NAMALWA (cell line): Measurements from ENCODE around the gene HAO2.
"Not testable (repeated sequence)": the region's sequence is repeated elsewhere in the genome, so short reads cannot be mapped to it uniquely, and the experiment has no call there.

Experiments used
- DNase-seq: peaks from one replicate; pipeline ENCODE4 v3.0.0-alpha.2; 2015; ENCODE audit warnings: low spot score

HAO2 gene

GRCh38 chr1:119368554-119368953, at the start of gene HAO2:
TSS of gene HAO2 (plus strand) at chr1:119368785. CDS start at chr1:119381086, 12,301 bp downstream.
- no peak for DNase-seq

GRCh38 chr1:119320100-119320499, 48.5 kb upstream of the HAO2 start:
- no peak for DNase-seq

- no peak for DNase-seq
Measured at GRCh38 chr1:119321666-119322419, 46.7 kb upstream of the HAO2 start.

- DNase-seq = peak; percentile 9
Measured at GRCh38 chr1:119323216-119323982, 45.2 kb upstream of the HAO2 start.

GRCh38 chr1:119324198-119324597, 44.4 kb upstream of the HAO2 start:
- no peak for DNase-seq

GRCh38 chr1:119326251-119326650, 42.3 kb upstream of the HAO2 start:
- DNase-seq = no peak

GRCh38 chr1:119327094-119327449, 41.5 kb upstream of the HAO2 start:
- no peak for DNase-seq

GRCh38 chr1:119327450-119328155, 41.0 kb upstream of the HAO2 start:
- DNase-seq = peak; percentile 11

GRCh38 chr1:119329541-119330461, 38.8 kb upstream of the HAO2 start:
- DNase-seq = no peak

GRCh38 chr1:119330466-119331189, 38.0 kb upstream of the HAO2 start:
- no peak for DNase-seq

GRCh38 chr1:119331190-119331515, 37.4 kb upstream of the HAO2 start:
- DNase-seq = no peak

GRCh38 chr1:119331915-119332314, 36.7 kb upstream of the HAO2 start:
- DNase-seq = no peak

GRCh38 chr1:119332622-119333021, 36.0 kb upstream of the HAO2 start:
- no peak for DNase-seq

GRCh38 chr1:119333163-119333896, 35.3 kb upstream of the HAO2 start:
- DNase-seq = no peak

- DNase-seq = not testable (repeated sequence)
Measured at GRCh38 chr1:119333897-119334250, 34.7 kb upstream of the HAO2 start.

GRCh38 chr1:119336848-119337247, 31.7 kb upstream of the HAO2 start:
- DNase-seq = no peak

- DNase-seq = no peak
Measured at GRCh38 chr1:119338004-119338403, 30.6 kb upstream of the HAO2 start.

GRCh38 chr1:119338757-119339156, 29.8 kb upstream of the HAO2 start:
- DNase-seq = no peak

- DNase-seq = no peak
Measured at GRCh38 chr1:119340861-119341261, 27.7 kb upstream of the HAO2 start.

GRCh38 chr1:119341372-119341947, 27.1 kb upstream of the HAO2 start:
- DNase-seq = no peak
